Measurements from ENCODE around the gene S100P. TPM values are rescaled to one million over a fixed set of nuclear protein-coding genes. Genes with fewer than 3 reads are reported as not detected.
"Not testable (repeated sequence)": the region's sequence is repeated elsewhere in the genome, so short reads cannot be mapped to it uniquely, and the experiment has no call there.

S100P gene
- polyA plus RNA-seq, 3 donors, result 1.2 to 77.3 (median 48.6) TPM

DNA sequence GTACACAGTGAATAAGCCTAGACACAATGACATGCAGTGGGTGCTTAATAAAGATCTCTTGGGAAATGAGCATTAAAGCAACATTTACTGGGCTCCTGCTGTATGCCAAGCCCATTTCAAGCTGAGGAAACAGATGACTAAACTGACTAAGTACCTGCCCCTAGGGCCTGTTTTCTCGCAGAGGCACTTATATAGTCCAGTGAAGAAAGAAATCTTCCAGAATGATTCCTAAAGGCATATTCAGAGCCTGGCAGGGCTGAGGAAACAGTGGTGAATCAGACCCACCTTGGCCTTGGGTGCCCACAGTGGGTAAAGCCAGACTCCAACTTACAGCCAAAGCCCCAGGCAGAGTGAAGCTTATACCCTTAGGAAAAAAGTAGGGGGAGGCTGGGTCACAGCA lies 22.0 kb upstream of the S100P start:
- 84 to 94% (median 91%) methylated on average over 1 of the region's 1 CpG for WGBS, 3 donors
- no peak overlapping the region for H3K27ac ChIP-seq (ENCODE audit: low read depth, low read length)

- no peak overlapping the region for H3K27ac ChIP-seq (ENCODE audit: low read depth, low read length)
- 95 to 96% (median 95%) methylated on average over 19 of the region's 19 CpGs for WGBS, 3 donors
Observed at GRCh38 chr4:6672131-6672530, 21.5 kb upstream of the S100P start.

DNA sequence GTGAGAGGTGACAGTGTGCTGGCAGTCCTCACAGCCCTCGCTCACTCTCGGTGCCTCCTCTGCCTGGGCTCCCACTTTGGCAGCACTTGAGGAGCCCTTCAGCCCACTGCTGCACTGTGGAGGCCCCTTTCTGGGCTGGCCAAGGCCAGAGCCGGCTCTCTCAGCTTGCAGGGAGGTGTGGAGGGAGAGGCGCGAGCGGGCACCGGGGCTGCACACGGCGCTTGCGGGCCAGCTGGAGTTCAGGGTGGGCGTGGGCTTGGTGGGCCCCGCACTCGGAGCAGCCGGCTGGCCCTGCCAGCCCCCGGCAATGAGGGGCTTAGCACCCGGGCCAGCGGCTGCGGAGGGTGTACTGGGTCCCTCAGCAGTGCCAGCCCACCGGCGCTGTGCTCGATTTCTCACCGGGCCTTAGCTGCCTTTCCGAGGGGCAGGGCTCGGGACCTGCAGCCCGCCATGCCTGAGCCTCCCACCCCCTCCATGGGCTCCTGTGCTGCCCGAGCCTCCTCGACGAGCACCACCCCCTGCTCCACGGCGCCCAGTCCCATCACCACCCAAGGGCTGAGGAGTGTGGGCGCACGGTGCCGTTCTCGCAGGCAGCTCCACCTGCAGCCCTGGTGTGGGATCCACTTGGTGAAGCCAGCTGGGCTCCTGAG lies 21.0 kb upstream of the S100P start:
- WGBS, 3 donors, result 97 to 98% (median 98%) methylated on average over 22 to 33 of the region's 34 CpGs
- not testable (repeated sequence) for H3K27ac ChIP-seq (ENCODE audit: low read depth, low read length)

GRCh38 chr4:6673191-6673659 lies 20.5 kb upstream of the S100P start:
- H3K27ac ChIP-seq (ENCODE audit: low read depth, low read length), result not testable (repeated sequence)
- whole genome bisulfite sequencing, 3 donors, result 24 to 38% (median 27%) methylated on average over 14 of the region's 14 CpGs

GRCh38 chr4:6673660-6674499 lies 19.8 kb upstream of the S100P start:
- 0 to 1% (median 0%) methylated on average over 71 to 89 of the region's 89 CpGs for WGBS, 3 donors
- no peak overlapping the region for H3K27ac ChIP-seq (ENCODE audit: low read depth, low read length)

- WGBS, 3 donors, result 5% methylated on average over 39 to 40 of the region's 40 CpGs
- no peak overlapping the region for H3K27ac ChIP-seq (ENCODE audit: low read depth, low read length)
Observed at GRCh38 chr4:6674500-6675149, 19.1 kb upstream of the S100P start.

- WGBS, 3 donors, result 73 to 82% (median 77%) methylated on average over 21 of the region's 21 CpGs
- no peak overlapping the region for H3K27ac ChIP-seq (ENCODE audit: low read depth, low read length)
Observed at GRCh38 chr4:6676722-6677558, 16.7 kb upstream of the S100P start.

GRCh38 chr4:6680372-6681034 lies 13.2 kb upstream of the S100P start:
- WGBS, 3 donors, result 84 to 88% (median 88%) methylated on average over 10 of the region's 10 CpGs

GRCh38 chr4:6681191-6681590 lies 12.5 kb upstream of the S100P start:
- no peak overlapping the region for H3K27ac ChIP-seq (ENCODE audit: low read depth, low read length)
- 83 to 91% (median 85%) methylated on average over 9 of the region's 9 CpGs for WGBS, 3 donors

More at GRCh38 chr4:6680372-6681034, 13.2 kb upstream of the S100P start:
- H3K27ac ChIP-seq (ENCODE audit: low read depth, low read length), result no peak overlapping the region

DNA sequence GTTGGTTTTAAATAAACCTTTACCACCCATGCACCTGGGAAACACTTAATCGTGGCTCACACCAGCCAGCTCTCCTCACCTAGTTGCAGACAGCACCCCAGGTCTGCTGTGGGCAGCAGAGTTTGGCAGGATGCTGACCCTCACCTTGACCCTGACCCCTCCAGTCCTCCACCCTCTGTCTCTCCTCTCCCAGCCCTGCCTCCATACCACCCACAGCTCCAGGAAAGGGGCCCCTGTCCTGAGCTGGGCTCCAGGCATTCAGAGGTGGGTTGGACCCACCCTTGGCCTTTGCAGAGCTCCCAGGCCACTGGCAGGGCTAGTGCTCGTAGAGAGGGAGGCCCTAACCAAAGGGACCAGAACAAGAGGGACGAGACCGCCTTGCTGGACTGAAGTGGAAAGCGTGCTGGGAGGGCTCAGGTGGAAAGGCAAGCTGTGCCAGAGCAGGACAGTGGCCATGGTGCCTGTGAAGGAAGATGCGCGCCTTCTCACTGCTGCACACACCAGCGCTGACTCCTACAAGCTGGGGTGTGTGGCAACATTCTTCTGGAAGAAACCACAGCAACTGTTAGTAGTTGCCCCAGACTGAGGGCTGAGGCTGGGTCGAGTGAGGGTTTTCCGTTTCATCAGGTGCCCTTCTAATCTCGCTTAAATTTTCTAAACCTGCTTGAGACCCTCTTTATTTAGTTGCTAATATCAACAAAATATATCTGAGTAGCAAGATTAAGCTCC lies 10.7 kb upstream of the S100P start:
- 59 to 79% (median 70%) methylated on average over 11 of the region's 11 CpGs for WGBS, 3 donors
- H3K27ac ChIP-seq (ENCODE audit: low read depth, low read length), result no peak overlapping the region

DNA sequence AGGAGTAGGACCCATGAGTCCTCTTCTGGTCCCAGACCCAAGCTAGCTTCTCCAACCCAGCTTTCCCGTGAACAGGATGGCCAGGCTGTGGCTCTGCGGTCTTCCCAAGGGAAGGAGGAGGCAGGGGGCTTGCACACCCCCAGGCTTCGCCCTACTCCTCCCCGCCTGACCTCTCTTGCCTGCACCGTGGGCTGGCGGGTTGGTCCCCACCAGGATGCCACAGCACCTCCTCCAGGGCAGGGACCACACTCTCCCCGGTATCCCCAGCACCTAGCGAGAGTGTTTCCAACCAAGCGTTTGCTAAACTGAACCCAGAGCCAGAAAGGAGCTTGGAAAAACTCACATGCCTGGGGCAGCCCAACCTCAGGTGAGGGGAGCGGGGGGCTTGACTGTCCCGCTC lies 9.0 kb upstream of the S100P start:
- no peak overlapping the region for H3K27ac ChIP-seq (ENCODE audit: low read depth, low read length)
- 86 to 89% (median 87%) methylated on average over 11 of the region's 11 CpGs for WGBS, 3 donors

DNA sequence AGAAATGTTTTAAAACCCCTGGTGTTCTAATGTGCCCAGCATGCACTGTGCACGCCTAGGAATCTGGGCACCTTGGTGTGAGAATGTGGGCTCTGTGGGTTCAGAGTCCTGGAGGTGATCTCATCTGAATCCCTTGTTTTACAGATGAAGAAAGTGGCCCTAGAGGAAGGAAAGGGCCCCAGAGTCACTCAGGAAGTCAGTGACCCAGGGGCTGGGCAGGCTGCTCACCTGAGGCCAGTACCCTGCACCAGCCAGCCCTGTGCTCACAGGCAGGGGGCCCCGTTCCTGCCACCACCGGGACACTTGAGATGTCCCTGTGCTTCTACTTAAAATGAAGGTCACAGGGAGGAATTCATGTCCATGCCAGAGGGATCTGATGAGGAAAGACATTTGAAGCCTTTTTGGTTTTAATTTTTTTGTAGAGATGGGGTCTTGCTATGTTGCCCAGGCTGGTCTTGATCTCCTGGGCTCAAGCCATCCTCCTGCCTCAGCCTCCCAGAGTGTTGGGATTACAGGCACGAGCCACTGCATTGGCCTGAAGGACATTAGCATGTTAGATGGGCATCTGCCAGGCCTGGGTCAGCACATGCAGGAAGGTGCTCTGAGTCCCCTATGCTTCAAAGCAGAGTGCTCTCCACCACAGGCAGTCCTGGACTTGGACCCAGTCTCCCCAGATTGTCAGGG lies 7.4 kb upstream of the S100P start:
- WGBS, 3 donors, result 53 to 66% (median 66%) methylated on average over 4 of the region's 4 CpGs
- H3K27ac ChIP-seq (ENCODE audit: low read depth, low read length), result no peak overlapping the region

GRCh38 chr4:6687947-6688878 lies 5.5 kb upstream of the S100P start:
- 75 to 88% (median 81%) methylated on average over 24 of the region's 24 CpGs for WGBS, 3 donors
- no peak overlapping the region for H3K27ac ChIP-seq (ENCODE audit: low read depth, low read length)

GRCh38 chr4:6688879-6689505 lies 4.7 kb upstream of the S100P start:
- no peak overlapping the region for H3K27ac ChIP-seq (ENCODE audit: low read depth, low read length)
- 31 to 34% (median 32%) methylated on average over 22 to 23 of the region's 23 CpGs for WGBS, 3 donors

GRCh38 chr4:6689506-6689960 lies 4.1 kb upstream of the S100P start:
- H3K27ac ChIP-seq (ENCODE audit: low read depth, low read length), result no peak overlapping the region
- 67 to 87% (median 78%) methylated on average over 15 of the region's 15 CpGs for WGBS, 3 donors

Measured in adipose tissue (tissue), 3 donors.